H1 (cell line): ENCODE results near the gene KCNH1. TPM values are rescaled to one million over a fixed set of nuclear protein-coding genes. Genes with fewer than 3 reads are reported as not detected.

Experiments used
- CTCF ChIA-PET: fragments of 300-600 bp; sonication (Branson Sonifier 250); formaldehyde crosslinking; loops from one replicate; lab custom pipeline; 2021; ENCODE audit not compliant: partially characterized antibody; lab: Charles Lee
- POLR2A ChIA-PET: fragments of 300-600 bp; sonication (Branson Sonifier 250); formaldehyde crosslinking; loops from one replicate; lab custom pipeline; 2021; ENCODE audit warnings: inconsistent platforms; ENCODE audit not compliant: partially characterized antibody; lab: Charles Lee
- DNase-seq, 2 experiments: peaks; one replicate each; pipeline versions ENCODE4 v3.0.0 to v3.0.0-alpha.2; 2010 to 2022; ENCODE audit warnings: low spot score in 2 of 2, low read depth in 1 of 2, mixed read lengths in 1 of 2
- FAIRE-seq: peaks from 2 replicates; lab custom pipeline; 2011; peaks lifted over from hg19 to GRCh38; lab: Jason Lieb, UNC
- H2AFZ ChIP-seq: 2 replicates; pipeline ENCODE4 v1.8.1; 2012; ENCODE audit warnings: low read length, inconsistent platforms
- H2AK5ac ChIP-seq: 2 replicates; pipeline ENCODE4 v1.6.1; 2013; ENCODE audit warnings: low read depth, low read length
- H2BK120ac ChIP-seq: replicated peaks from 2 replicates; pipeline ENCODE3; 2013; ENCODE audit warnings: low read depth, low read length, inconsistent platforms
- H2BK12ac ChIP-seq: 2 replicates; pipeline ENCODE4 v1.6.1; 2013; ENCODE audit warnings: low read depth, low read length
- H2BK15ac ChIP-seq: 2 replicates; pipeline ENCODE4 v1.6.1; 2013; ENCODE audit warnings: low read length
- H2BK20ac ChIP-seq: 2 replicates; pipeline ENCODE4 v1.6.1; 2013; ENCODE audit warnings: low read length
- H2BK5ac ChIP-seq: 2 replicates; pipeline ENCODE4 v1.6.1; 2013; ENCODE audit warnings: low read depth, low read length
- H3K14ac ChIP-seq: 2 replicates; pipeline ENCODE4 v1.6.1; 2013; ENCODE audit warnings: inconsistent platforms; ENCODE audit not compliant: insufficient read length
- H3K18ac ChIP-seq: 2 replicates; pipeline ENCODE4 v1.6.1; 2013; ENCODE audit warnings: low read length; ENCODE audit errors: extremely low read depth
- H3K23ac ChIP-seq: 2 replicates; pipeline ENCODE4 v1.6.1; 2013; ENCODE audit warnings: inconsistent platforms; ENCODE audit not compliant: insufficient read length
- H3K23me2 ChIP-seq: 2 replicates; pipeline ENCODE4 v1.6.1; 2013; ENCODE audit warnings: low read depth, low read length
- H3K27ac ChIP-seq: 2 replicates; pipeline ENCODE4 v1.6.1; 2011; ENCODE audit warnings: low read depth, low read length, inconsistent platforms
- H3K27me3 ChIP-seq, 4 experiments: replicated peaks in 1 of 4; 1 replicate in 1 of 4; 2 replicates in 3 of 4; pipeline versions ENCODE4 v1.6.1 to v1.8.1; 2011 to 2013; ENCODE audit warnings: low read length in 3 of 4, mild to moderate bottlenecking in 3 of 4, inconsistent platforms in 2 of 4, mixed read lengths in 2 of 4, moderate library complexity in 1 of 4; ENCODE audit not compliant: control insufficient read depth in 3 of 4, insufficient read depth in 3 of 4; ENCODE audit errors: extremely low read depth in 1 of 4
- H3K36me3 ChIP-seq, 4 experiments: 2 replicates each; pipeline versions ENCODE4 v1.6.1 to v1.8.1; 2011 to 2013; ENCODE audit warnings: mild to moderate bottlenecking in 4 of 4, low read length in 3 of 4, moderate library complexity in 2 of 4, control low read depth in 1 of 4, inconsistent platforms in 1 of 4; ENCODE audit not compliant: insufficient read depth in 4 of 4, control insufficient read depth in 2 of 4
- H3K4ac ChIP-seq: replicated peaks from 2 replicates; pipeline ENCODE3; 2013; ENCODE audit warnings: low read length, low read depth, mixed read lengths, inconsistent platforms; ENCODE audit not compliant: insufficient read length
- H3K4me1 ChIP-seq, 4 experiments: replicated peaks in 1 of 4; 1 replicate in 1 of 4; 2 replicates in 3 of 4; pipeline versions ENCODE4 v1.6.1 to v1.8.1; 2011 to 2013; ENCODE audit warnings: low read length in 3 of 4, inconsistent platforms in 2 of 4, mixed read lengths in 1 of 4; ENCODE audit not compliant: insufficient read depth in 4 of 4, control insufficient read depth in 3 of 4
- H3K4me2 ChIP-seq, 2 experiments: 2 replicates each; pipeline versions ENCODE4 v1.6.1 to v1.8.1; 2011 to 2013; ENCODE audit warnings: low read depth in 2 of 2, low read length in 2 of 2, control low read depth in 1 of 2, inconsistent platforms in 1 of 2, mild to moderate bottlenecking in 1 of 2; ENCODE audit not compliant: insufficient read depth in 1 of 2
- H3K4me3 ChIP-seq, 4 experiments: fragments of 200-600, 300-600 bp in 1 of 4; sonication (generic), shearing (Covaris generic), sonication (Bioruptor Twin) in 1 of 4; 2 replicates each; pipeline versions ENCODE4 v1.5.1 to v1.8.1; 2011 to 2016; ENCODE audit warnings: low read length in 4 of 4, low read depth in 3 of 4, control low read depth in 2 of 4, inconsistent platforms in 2 of 4, mild to moderate bottlenecking in 2 of 4, mixed read lengths in 1 of 4, moderate library complexity in 1 of 4; ENCODE audit not compliant: insufficient read depth in 2 of 4; ENCODE audit errors: extremely low read depth in 1 of 4
- H3K56ac ChIP-seq: replicated peaks from 2 replicates; pipeline ENCODE3; 2013; ENCODE audit warnings: low read depth, mild to moderate bottlenecking, mixed read lengths, low read length, inconsistent platforms; ENCODE audit not compliant: insufficient read length
- H3K79me1 ChIP-seq: 2 replicates; pipeline ENCODE4 v1.6.1; 2013; ENCODE audit warnings: low read depth, low read length, control low read depth
- H3K79me2 ChIP-seq, 2 experiments: 2 replicates each; pipeline versions ENCODE4 v1.6.1 to v1.8.1; 2012 to 2013; ENCODE audit warnings: low read length in 2 of 2, mild to moderate bottlenecking in 2 of 2, inconsistent platforms in 1 of 2; ENCODE audit not compliant: insufficient read depth in 2 of 2, control insufficient read depth in 1 of 2
- H3K9ac ChIP-seq, 4 experiments: replicated peaks in 1 of 4; 1 replicate in 1 of 4; 2 replicates in 3 of 4; pipeline versions ENCODE4 v1.6.1 to v1.8.1; 2011 to 2013; ENCODE audit warnings: low read depth in 3 of 4, low read length in 3 of 4, control low read depth in 2 of 4, mild to moderate bottlenecking in 2 of 4, moderate library complexity in 2 of 4, inconsistent platforms in 1 of 4; ENCODE audit errors: extremely low read depth in 1 of 4
- H3K9me3 ChIP-seq, 2 experiments: 2 replicates each; pipeline versions ENCODE4 v1.6.1 to v1.8.1; 2012 to 2013; ENCODE audit warnings: mild to moderate bottlenecking in 2 of 2, moderate library complexity in 2 of 2, control low read depth in 1 of 2, inconsistent platforms in 1 of 2, low read depth in 1 of 2, low read length in 1 of 2, mixed read lengths in 1 of 2; ENCODE audit not compliant: insufficient read depth in 2 of 2
- H4K20me1 ChIP-seq, 2 experiments: replicated peaks in 1 of 2; 2 replicates each; pipeline versions ENCODE3 to v1.8.1; 2011 to 2013; ENCODE audit warnings: inconsistent platforms in 2 of 2, low read length in 2 of 2, mild to moderate bottlenecking in 1 of 2; ENCODE audit not compliant: insufficient read depth in 2 of 2, control insufficient read depth in 1 of 2
- H4K5ac ChIP-seq: 2 replicates; pipeline ENCODE4 v1.6.1; 2013; ENCODE audit warnings: low read length, low read depth, mixed read lengths, inconsistent platforms; ENCODE audit not compliant: insufficient read length
- H4K8ac ChIP-seq: 2 replicates; pipeline ENCODE4 v1.8.0; 2013; ENCODE audit warnings: mild to moderate bottlenecking, moderate library complexity, low read length, inconsistent platforms; ENCODE audit not compliant: insufficient read depth; ENCODE audit errors: extremely low read depth
- H4K91ac ChIP-seq: replicated peaks from 2 replicates; pipeline ENCODE3; 2013; ENCODE audit warnings: low read length, mixed read lengths, inconsistent platforms; ENCODE audit not compliant: insufficient read length
- CREB1 ChIP-seq: IDR thresholded peaks from 2 replicates; pipeline ENCODE4 v1.6.1; 2012; ENCODE audit warnings: inconsistent platforms
- FOSL1 ChIP-seq: IDR thresholded peaks from 2 replicates; pipeline ENCODE4 v1.6.1; 2011; ENCODE audit warnings: mild to moderate bottlenecking, low read depth, low read length, moderate library complexity; ENCODE audit not compliant: insufficient read depth
- GTF2F1 ChIP-seq: IDR thresholded peaks from 2 replicates; pipeline ENCODE4 v1.6.1; 2012; ENCODE audit warnings: low read depth, low read length, improper control_type of control experiment, borderline replicate concordance
- KDM5A ChIP-seq: fragments of 200-600 bp; IDR thresholded peaks from 2 replicates; pipeline ENCODE4 v1.7.1; 2012; ENCODE audit warnings: mild to moderate bottlenecking, low read length, inconsistent platforms, mixed read lengths
- WGBS, 2 experiments: shearing (Covaris generic) in 1 of 2; methylation state at CpG; one replicate each; pipeline versions ENCODE4 v1.1.6 to v1.1.7; 2013 to 2015; ENCODE audit warnings: low lambda C conversion rate in 2 of 2, mixed read lengths in 2 of 2, inconsistent platforms in 1 of 2, low coverage in 1 of 2, missing lambda C conversion rate in 1 of 2; ENCODE audit not compliant: insufficient replicate concordance in 2 of 2, insufficient coverage in 1 of 2, insufficient read length in 1 of 2; ENCODE audit errors: extremely low coverage in 1 of 2, missing lambda C conversion rate in 1 of 2; 5-methylcytosine and 5-hydroxymethylcytosine counted together
- polyA plus RNA-seq, 7 experiments: library from polyadenylated mRNA; depleted of rRNA in 3 of 7; stranded (reverse) in 5 of 7; unstranded in 2 of 7; fragments of >200 nt in 5 of 7; fragments of 200-250 nt in 2 of 7; gene quantifications; 1 replicate in 5 of 7; 2 replicates in 1 of 7; 4 replicates in 1 of 7; pipeline versions ENCODE4 v1.2.1 to v1.2.3, GENCODE V29; 2011 to 2013; ENCODE audit warnings: missing spikeins in 2 of 7, mixed read lengths in 2 of 7
- total RNA-seq: library from RNA; stranded (reverse); fragmentation: NEBNext Ultra II Directional; extraction: Animal tissue kit (Norgen Biotek cat#: 25700); gene quantifications from 2 replicates; pipeline ENCODE4 v1.2.1, GENCODE V29; 2021
- TF ChIP-seq, protein P1 (sequence below): IDR thresholded peaks from 2 replicates; pipeline ENCODE4 v1.6.1; 2011; ENCODE audit warnings: low read length, improper control_type of control experiment

The KCNH1 gene
- total and polyA plus RNA-seq, 2 of the 8 experiments (the other 6 are each of a cell fraction or from before 2014, with no cell fraction given) = 0.27 to 0.34 TPM

- Histone ChIP-seq H3K23me2 (peaks cover 2% of the 10 kb centered on the region; the same call in 1 of the 2 replicates), H4K5ac (no peak overlapping the region), H2BK20ac (no peak overlapping the region), H3K14ac (no peak overlapping the region), H3K9me3 (no peaks in the 10 kb centered on the region), H3K36me3 (no peaks in the 10 kb centered on the region), H4K91ac (no peak overlapping the region), H3K56ac (no peak overlapping the region), H2BK120ac (no peak overlapping the region), H3K79me2 (no peaks in the 10 kb centered on the region), H4K8ac (no peak overlapping the region), H3K27me3 (no peaks in the 10 kb centered on the region), H3K79me1 (no peaks in the 10 kb centered on the region), H2BK12ac (no peak overlapping the region), H3K4me3 (no peak overlapping the region), H3K4me1 (no peaks in the 10 kb centered on the region; a peak in 1 of 7 replicates), H3K27ac (no peak overlapping the region), H3K9ac (no peak overlapping the region), H2BK15ac (no peak overlapping the region), H3K18ac (no peak overlapping the region), H2AFZ (no peak overlapping the region), H2BK5ac (no peak overlapping the region), H2AK5ac (no peak overlapping the region), H3K4me2 (no peak overlapping the region), H4K20me1 (no peaks in the 10 kb centered on the region), H3K4ac (no peak overlapping the region), H3K23ac (no peak overlapping the region)
- TF ChIP-seq, protein P1, sequence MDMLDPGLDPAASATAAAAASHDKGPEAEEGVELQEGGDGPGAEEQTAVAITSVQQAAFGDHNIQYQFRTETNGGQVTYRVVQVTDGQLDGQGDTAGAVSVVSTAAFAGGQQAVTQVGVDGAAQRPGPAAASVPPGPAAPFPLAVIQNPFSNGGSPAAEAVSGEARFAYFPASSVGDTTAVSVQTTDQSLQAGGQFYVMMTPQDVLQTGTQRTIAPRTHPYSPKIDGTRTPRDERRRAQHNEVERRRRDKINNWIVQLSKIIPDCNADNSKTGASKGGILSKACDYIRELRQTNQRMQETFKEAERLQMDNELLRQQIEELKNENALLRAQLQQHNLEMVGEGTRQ = no peak
- TF ChIP-seq FOSL1 = no peak
- no peak for TF ChIP-seq KDM5A
- no peak for TF ChIP-seq GTF2F1
- no peak for TF ChIP-seq CREB1
- ChIA-PET POLR2A (no interaction called here), CTCF (interaction anchor here (1.0 to 1.3 kb wide), 2 partner anchors 13 to 16 kb away, joined by 3 to 6 read pairs; no protein-coding TSS in a partner anchor)
- DNase-seq = no peak
- no peak for FAIRE-seq
- 88% methylated on average over 5 of the region's 5 CpGs; no CpG with 5 or more reads in 1 of the 2 experiments for whole genome bisulfite sequencing, 2 experiments
Observed at GRCh38 chr1:210738256-210738655, 395.7 kb downstream of the KCNH1 start.
